Activated CD4-positive, CD25-positive, alpha-beta regulatory T cell treated with anti-CD3 and anti-CD28 coated beads, Interleukin-2, amount 50 U/mL, for 16 hours (primary cell): ENCODE measurements around the gene TBCC.

Source experiments
- DNase-seq: peaks from one replicate; pipeline ENCODE4 v3.0.0-alpha.2; 2020; ENCODE audit warnings: low read depth, low spot score

TBCC gene

DNA sequence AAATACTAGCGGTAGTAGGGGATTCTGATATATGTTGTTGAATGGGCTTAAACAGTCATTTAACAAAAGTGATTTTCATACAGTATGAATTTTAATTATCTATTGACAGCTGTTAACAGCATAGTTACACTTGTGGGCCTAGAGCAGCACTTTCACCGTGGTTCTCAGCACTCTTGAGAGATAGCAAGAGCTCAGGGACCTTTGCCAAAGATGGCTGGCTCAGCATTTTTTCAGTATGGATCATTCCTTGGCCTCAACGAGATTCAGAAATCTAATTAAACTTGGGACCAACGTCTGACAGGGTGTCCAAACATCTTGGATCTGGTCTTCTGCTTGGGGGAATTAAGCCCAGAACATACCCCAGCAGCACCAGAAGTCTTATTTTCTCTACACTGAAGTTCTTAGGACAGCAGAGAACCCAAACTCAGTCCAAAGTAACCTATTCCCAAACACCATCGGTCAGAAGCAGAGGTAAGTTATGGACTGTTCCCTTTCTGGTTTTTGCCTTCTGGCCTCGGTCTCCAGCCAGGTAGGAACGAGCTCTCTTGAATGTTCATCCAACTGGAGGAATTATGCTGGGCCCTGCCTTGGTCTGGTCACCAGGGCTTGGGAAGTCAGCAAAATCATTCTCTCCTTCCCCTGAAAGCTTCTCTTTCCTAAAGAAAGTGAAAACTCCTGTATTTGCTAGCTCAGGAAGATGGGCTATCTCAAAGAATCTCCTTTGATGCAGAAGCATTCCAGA is 49.2 kb downstream of the TBCC start:
- no peak for DNase-seq

DNA sequence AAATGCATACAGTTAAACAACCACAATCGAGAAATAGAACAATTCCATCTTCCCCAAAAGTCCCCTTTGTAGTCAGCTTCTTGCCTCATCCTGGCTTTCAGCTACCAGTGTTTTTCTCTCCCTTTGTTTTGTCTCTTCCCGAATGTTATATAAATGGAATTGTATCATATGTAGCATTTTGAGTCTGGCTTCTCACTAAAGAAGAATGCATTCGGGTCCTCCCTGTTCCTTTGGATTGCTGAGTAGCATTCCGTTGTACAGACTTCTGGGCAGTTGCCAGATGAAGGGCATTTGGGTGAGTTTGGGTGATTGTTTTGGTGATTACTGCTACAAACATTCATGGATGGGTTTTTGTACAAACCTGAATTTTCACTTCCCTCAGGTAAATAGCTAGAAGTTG is 51.3 kb downstream of the TBCC start:
- DNase-seq = no peak
